H9 (cell line): ENCODE measurements around the gene SH3RF2. TPM values are rescaled to one million over a fixed set of nuclear protein-coding genes. Genes with fewer than 3 reads are reported as not detected.

Experiments used
- DNase-seq: peaks from one replicate; pipeline ENCODE4 v3.0.0-alpha.2; 2017
- H2AFZ ChIP-seq: one replicate; pipeline ENCODE4 v1.6.1; 2013; ENCODE audit warnings: mild to moderate bottlenecking, low read length, control low read depth, moderate library complexity
- H2AK5ac ChIP-seq: 2 replicates; pipeline ENCODE4 v1.6.1; 2013; ENCODE audit warnings: low read length, control low read depth, mixed read lengths; ENCODE audit not compliant: insufficient read length
- H2BK120ac ChIP-seq: one replicate; pipeline ENCODE4 v1.6.1; 2013; ENCODE audit warnings: low read depth, mild to moderate bottlenecking, low read length, control low read depth, inconsistent platforms; ENCODE audit not compliant: poor library complexity, severe bottlenecking
- H2BK12ac ChIP-seq: 2 replicates; pipeline ENCODE4 v1.6.1; 2013; ENCODE audit warnings: low read length, control low read depth, mixed read lengths, low read depth; ENCODE audit not compliant: insufficient read length
- H2BK15ac ChIP-seq: 2 replicates; pipeline ENCODE4 v1.6.1; 2013; ENCODE audit warnings: low read depth, low read length, control low read depth
- H2BK20ac ChIP-seq: one replicate; pipeline ENCODE4 v1.6.1; 2013; ENCODE audit warnings: low read depth, mild to moderate bottlenecking, low read length, control low read depth, inconsistent platforms; ENCODE audit not compliant: poor library complexity, severe bottlenecking
- H2BK5ac ChIP-seq: 2 replicates; pipeline ENCODE4 v1.6.1; 2013; ENCODE audit warnings: low read length, control low read depth, mixed read lengths; ENCODE audit not compliant: insufficient read length
- H3K14ac ChIP-seq: 2 replicates; pipeline ENCODE4 v1.6.1; 2013; ENCODE audit warnings: low read length, control low read depth; ENCODE audit not compliant: insufficient read depth
- H3K18ac ChIP-seq: 2 replicates; pipeline ENCODE4 v1.6.1; 2013; ENCODE audit warnings: low read depth, mild to moderate bottlenecking, mixed read lengths, low read length, control low read depth; ENCODE audit not compliant: insufficient read length
- H3K23ac ChIP-seq: 2 replicates; pipeline ENCODE4 v1.6.1; 2013; ENCODE audit warnings: low read length, control low read depth, mixed read lengths, low read depth; ENCODE audit not compliant: insufficient read length
- H3K23me2 ChIP-seq: 2 replicates; pipeline ENCODE4 v1.6.1; 2013; ENCODE audit warnings: low read depth, mild to moderate bottlenecking, mixed read lengths, low read length, control low read depth; ENCODE audit not compliant: insufficient read length, poor library complexity, severe bottlenecking
- H3K27ac ChIP-seq: 2 replicates; pipeline ENCODE4 v1.5.1; 2013; ENCODE audit warnings: low read length, control low read depth, mixed read lengths, low read depth; ENCODE audit not compliant: insufficient read length
- H3K27me3 ChIP-seq: 2 replicates; pipeline ENCODE4 v1.6.1; 2013; ENCODE audit warnings: low read length, control low read depth, inconsistent platforms; ENCODE audit not compliant: insufficient read depth
- H3K4ac ChIP-seq: 2 replicates; pipeline ENCODE4 v1.6.1; 2013; ENCODE audit warnings: low read depth, mild to moderate bottlenecking, control low read depth, inconsistent platforms, low read length, moderate library complexity
- H3K4me1 ChIP-seq: 2 replicates; pipeline ENCODE4 v1.6.1; 2013; ENCODE audit warnings: low read length, control low read depth, inconsistent platforms; ENCODE audit not compliant: insufficient read depth
- H3K4me2 ChIP-seq: 2 replicates; pipeline ENCODE4 v1.6.1; 2013; ENCODE audit warnings: low read length, control low read depth, mixed read lengths; ENCODE audit not compliant: insufficient read length, insufficient read depth
- H3K56ac ChIP-seq: 2 replicates; pipeline ENCODE4 v1.6.1; 2013; ENCODE audit warnings: low read depth, mild to moderate bottlenecking, mixed read lengths, low read length, control low read depth; ENCODE audit not compliant: insufficient read length
- H3K79me1 ChIP-seq: 2 replicates; pipeline ENCODE4 v1.6.1; 2013; ENCODE audit warnings: low read depth, mild to moderate bottlenecking, moderate library complexity, low read length, control low read depth, inconsistent platforms; ENCODE audit not compliant: insufficient read depth, poor library complexity, severe bottlenecking
- H3K79me2 ChIP-seq: 2 replicates; pipeline ENCODE4 v1.6.1; 2013; ENCODE audit warnings: low read length, control low read depth, inconsistent platforms; ENCODE audit not compliant: insufficient read depth
- H3K9ac ChIP-seq: 2 replicates; pipeline ENCODE4 v1.6.1; 2013; ENCODE audit warnings: low read length, control low read depth, mixed read lengths; ENCODE audit not compliant: insufficient read length; ENCODE audit errors: extremely low read depth
- H3K9me3 ChIP-seq: one replicate; pipeline ENCODE4 v1.6.1; 2013; ENCODE audit warnings: low read depth, low read length, inconsistent platforms; ENCODE audit not compliant: control insufficient read depth
- H3T11ph ChIP-seq: one replicate; pipeline ENCODE4 v1.6.1; 2013; ENCODE audit warnings: mild to moderate bottlenecking, low read length, control low read depth, inconsistent platforms
- H4K20me1 ChIP-seq: one replicate; pipeline ENCODE4 v1.6.1; 2013; ENCODE audit not compliant: control insufficient read depth, insufficient read length, insufficient read depth
- H4K5ac ChIP-seq: 2 replicates; pipeline ENCODE4 v1.6.1; 2013; ENCODE audit warnings: low read depth, mild to moderate bottlenecking, mixed read lengths, low read length, control low read depth; ENCODE audit not compliant: insufficient read length
- H4K8ac ChIP-seq: replicated peaks from 2 replicates; pipeline ENCODE4 v1.6.1; 2013; ENCODE audit warnings: low read length, control low read depth, mixed read lengths, low read depth; ENCODE audit not compliant: insufficient read length
- H4K91ac ChIP-seq: 2 replicates; pipeline ENCODE4 v1.6.1; 2013; ENCODE audit warnings: low read depth, mild to moderate bottlenecking, moderate library complexity, mixed read lengths, low read length, control low read depth; ENCODE audit not compliant: insufficient read length
- H3K27ac Mint-ChIP-seq, 3 experiments: 2 replicates in 2 of 3; 3 replicates in 1 of 3; pipeline ENCODE4 v1.8.0; 2020 to 2021; ENCODE audit warnings: mixed read lengths in 3 of 3, mild to moderate bottlenecking in 1 of 3, moderate library complexity in 1 of 3
- H3K27me3 Mint-ChIP-seq: 2 replicates; pipeline ENCODE4 v1.8.0; 2021; ENCODE audit warnings: low read depth, mild to moderate bottlenecking, moderate library complexity, mixed read lengths
- H3K36me3 Mint-ChIP-seq, 3 experiments: 2 replicates in 2 of 3; 3 replicates in 1 of 3; pipeline ENCODE4 v1.8.0; 2020 to 2021; ENCODE audit warnings: low read depth in 3 of 3, mixed read lengths in 3 of 3; ENCODE audit not compliant: insufficient read depth in 1 of 3
- H3K4me1 Mint-ChIP-seq, 2 experiments: 2 replicates each; pipeline ENCODE4 v1.8.0; 2020; ENCODE audit warnings: mixed read lengths in 2 of 2
- H3K4me3 Mint-ChIP-seq, 2 experiments: 2 replicates in 1 of 2; 3 replicates in 1 of 2; pipeline ENCODE4 v1.8.0; 2020 to 2021; ENCODE audit warnings: mild to moderate bottlenecking in 2 of 2, mixed read lengths in 2 of 2, moderate library complexity in 1 of 2
- H3K9me3 Mint-ChIP-seq, 2 experiments: 2 replicates in 1 of 2; 3 replicates in 1 of 2; pipeline ENCODE4 v1.8.0; 2020; ENCODE audit warnings: mild to moderate bottlenecking in 2 of 2, mixed read lengths in 2 of 2, moderate library complexity in 1 of 2
- WGBS: extraction: QIAGEN DNeasy Blood & Tissue Kit; methylation state at CpG from one replicate; pipeline ENCODE4 v1.1.7; 2013; ENCODE audit warnings: missing lambda C conversion rate, low lambda C conversion rate, mixed read lengths; ENCODE audit not compliant: insufficient read length; ENCODE audit errors: extremely low coverage; 5-methylcytosine and 5-hydroxymethylcytosine counted together
- total RNA-seq: library from RNA; stranded (reverse); gene quantifications from 2 replicates; pipeline ENCODE4 v1.2.1, GENCODE V29; 2021
- TF ChIP-seq, protein P1 (sequence below): fragments of 200-600 bp; sonication (generic); conservative IDR thresholded peaks from 3 replicates; pipeline ENCODE4 v1.8.0; 2021; ENCODE audit warnings: antibody characterized with exemption, mild to moderate bottlenecking

Gene SH3RF2
- total RNA-seq, 1 experiment from 2014 or later = 0.66 TPM

DNA sequence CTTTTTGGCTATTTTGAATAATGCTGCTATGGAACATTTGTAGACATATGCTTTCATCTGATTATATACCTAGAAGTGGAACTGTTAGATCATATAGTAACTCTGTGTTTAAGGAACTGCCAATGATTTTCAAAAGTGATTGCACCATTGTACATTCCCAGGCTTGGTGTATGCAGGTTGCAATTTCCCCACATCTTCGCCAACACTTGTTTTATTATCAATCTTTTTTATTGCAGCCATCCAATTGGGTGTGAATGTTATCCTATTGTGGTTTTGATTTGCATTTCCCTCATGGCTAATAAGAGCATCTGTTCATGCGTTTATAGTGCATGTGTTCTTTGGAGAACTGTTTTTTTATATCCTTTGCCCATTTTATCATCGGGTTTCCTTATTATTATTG lies 87.7 kb downstream of the SH3RF2 start:
- Histone ChIP-seq H2AFZ (no peak overlapping the region), H4K8ac (no peak overlapping the region), H2BK120ac (no peak overlapping the region), H3K23me2 (no peaks in the 10 kb centered on the region), H3K14ac (no peak overlapping the region), H3K79me2 (no peaks in the 10 kb centered on the region), H3K18ac (no peak overlapping the region), H4K91ac (no peak overlapping the region), H4K5ac (no peak overlapping the region), H2BK15ac (no peak overlapping the region), H3K9ac (no peak overlapping the region), H2BK20ac (no peak overlapping the region), H2BK5ac (no peak overlapping the region), H3K9me3 (no peaks in the 10 kb centered on the region), H3K79me1 (no peaks in the 10 kb centered on the region), H3K27ac (no peak overlapping the region), H2BK12ac (no peak overlapping the region), H3T11ph (no peak overlapping the region), H3K4me1 (peaks cover 5% of the 10 kb centered on the region), H3K4me2 (no peak overlapping the region), H3K27me3 (no peaks in the 10 kb centered on the region), H3K23ac (no peak overlapping the region), H4K20me1 (no peaks in the 10 kb centered on the region), H3K56ac (no peak overlapping the region), H3K4ac (no peak overlapping the region), H2AK5ac (no peak overlapping the region)
- DNase-seq = no peak
- Mint-ChIP-seq H3K4me1 (peaks cover 42 to 44% of the 10 kb centered on the region in 2 experiments), H3K9me3 (no peaks in the 10 kb centered on the region; a peak in 1 of 5 replicates), H3K27ac (no peak overlapping the region; a peak in 2 of 7 replicates), H3K36me3 (no peaks in the 10 kb centered on the region), H3K27me3 (no peaks in the 10 kb centered on the region; the same call in 1 of the 2 replicates), H3K4me3 (no peak overlapping the region)
- TF ChIP-seq, protein P1, sequence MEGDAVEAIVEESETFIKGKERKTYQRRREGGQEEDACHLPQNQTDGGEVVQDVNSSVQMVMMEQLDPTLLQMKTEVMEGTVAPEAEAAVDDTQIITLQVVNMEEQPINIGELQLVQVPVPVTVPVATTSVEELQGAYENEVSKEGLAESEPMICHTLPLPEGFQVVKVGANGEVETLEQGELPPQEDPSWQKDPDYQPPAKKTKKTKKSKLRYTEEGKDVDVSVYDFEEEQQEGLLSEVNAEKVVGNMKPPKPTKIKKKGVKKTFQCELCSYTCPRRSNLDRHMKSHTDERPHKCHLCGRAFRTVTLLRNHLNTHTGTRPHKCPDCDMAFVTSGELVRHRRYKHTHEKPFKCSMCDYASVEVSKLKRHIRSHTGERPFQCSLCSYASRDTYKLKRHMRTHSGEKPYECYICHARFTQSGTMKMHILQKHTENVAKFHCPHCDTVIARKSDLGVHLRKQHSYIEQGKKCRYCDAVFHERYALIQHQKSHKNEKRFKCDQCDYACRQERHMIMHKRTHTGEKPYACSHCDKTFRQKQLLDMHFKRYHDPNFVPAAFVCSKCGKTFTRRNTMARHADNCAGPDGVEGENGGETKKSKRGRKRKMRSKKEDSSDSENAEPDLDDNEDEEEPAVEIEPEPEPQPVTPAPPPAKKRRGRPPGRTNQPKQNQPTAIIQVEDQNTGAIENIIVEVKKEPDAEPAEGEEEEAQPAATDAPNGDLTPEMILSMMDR = no peak
- no CpG with 5 or more reads among the region's 3 CpGs for WGBS
